Measurements from ENCODE around the gene KLC1. TPM values are rescaled to one million over a fixed set of nuclear protein-coding genes. Genes with fewer than 3 reads are reported as not detected.

The KLC1 gene
- total RNA-seq, 1 experiment from 2014 or later: 163 TPM

- TF ChIP-seq EZH2 (IDR thresholded peaks at IDR 0.05; ENCODE audit: borderline replicate concordance, low read depth, low read length, poor library complexity, severe bottlenecking): no peak
- TF ChIP-seq CTCF (conservative IDR thresholded peaks at IDR 0.05; ENCODE audit: low read depth, low read length): no peak
- CTCF ChIA-PET: no interaction called here
- Histone ChIP-seq H3K36me3 (ENCODE audit: insufficient read depth, low read length, poor library complexity, severe bottlenecking) (peaks cover 61% of the 10 kb centered on the region), H3K27me3 (replicated peaks; ENCODE audit: insufficient read depth, low read depth, low read length, poor library complexity) (no peaks in the 10 kb centered on the region), H3K4me3 (ENCODE audit: low read depth, low read length, poor library complexity, severe bottlenecking) (no peak overlapping the region), H3K27ac (ENCODE audit: low read depth, low read length, poor library complexity, severe bottlenecking) (no peak overlapping the region), H3K9me3 (ENCODE audit: low read depth, low read length, poor library complexity, severe bottlenecking) (no peaks in the 10 kb centered on the region), H3K4me1 (ENCODE audit: insufficient read depth, low read length, poor library complexity, severe bottlenecking) (peaks cover 26% of the 10 kb centered on the region)
- DNase-seq (ENCODE audit: low spot score): no peak
- intact Hi-C loops (cut with micrococcal nuclease; ENCODE audit: unreplicated experiment): no loop called here
- POLR2A ChIA-PET (ENCODE audit: low non-redundant PET): no interaction called here
- no TSS peak for BruUV-seq (replicated peaks)
These were observed 80.8 kb downstream of the KLC1 start for GRCh38 chr14:103709814-103710213.

GRCh38 chr14:103710771-103711377 is 81.9 kb downstream of the KLC1 start:
- Histone ChIP-seq H3K4me3 (ENCODE audit: low read depth, low read length, poor library complexity, severe bottlenecking) (no peak overlapping the region), H3K27me3 (replicated peaks; ENCODE audit: insufficient read depth, low read depth, low read length, poor library complexity) (no peaks in the 10 kb centered on the region), H3K27ac (ENCODE audit: low read depth, low read length, poor library complexity, severe bottlenecking) (peak overlapping the region; percentile 67), H3K4me1 (ENCODE audit: insufficient read depth, low read length, poor library complexity, severe bottlenecking) (peaks cover 20% of the 10 kb centered on the region), H3K9me3 (ENCODE audit: low read depth, low read length, poor library complexity, severe bottlenecking) (no peaks in the 10 kb centered on the region), H3K36me3 (ENCODE audit: insufficient read depth, low read length, poor library complexity, severe bottlenecking) (peaks cover 51% of the 10 kb centered on the region)
- POLR2A ChIA-PET (ENCODE audit: low non-redundant PET): no interaction called here
- intact Hi-C loops (cut with micrococcal nuclease; ENCODE audit: unreplicated experiment): no loop called here
- CTCF ChIA-PET: interaction anchor here (0.7 kb wide), 1 partner anchor 97 kb away, joined by 5 read pairs; no protein-coding TSS in a partner anchor
- TF ChIP-seq CTCF (conservative IDR thresholded peaks at IDR 0.05; ENCODE audit: low read depth, low read length) (no peak), EZH2 (IDR thresholded peaks at IDR 0.05; ENCODE audit: borderline replicate concordance, low read depth, low read length, poor library complexity, severe bottlenecking) (no peak)
- DNase-seq (ENCODE audit: low spot score): no peak
- no TSS peak for BruUV-seq (replicated peaks)

- ChIA-PET CTCF (no interaction called here), POLR2A (ENCODE audit: low non-redundant PET) (no interaction called here)
- H3K9me3 ChIP-seq (ENCODE audit: low read depth, low read length, poor library complexity, severe bottlenecking): no peaks in the 10 kb centered on the region
- intact Hi-C loops (cut with micrococcal nuclease; ENCODE audit: unreplicated experiment): no loop called here
- H3K4me1 ChIP-seq (ENCODE audit: insufficient read depth, low read length, poor library complexity, severe bottlenecking): peaks cover 24% of the 10 kb centered on the region
- DNase-seq (ENCODE audit: low spot score): peak; percentile 58
- TF ChIP-seq EZH2 (IDR thresholded peaks at IDR 0.05; ENCODE audit: borderline replicate concordance, low read depth, low read length, poor library complexity, severe bottlenecking) (no peak), CTCF (conservative IDR thresholded peaks at IDR 0.05; ENCODE audit: low read depth, low read length) (no peak)
- no TSS peak for BruUV-seq (replicated peaks)
- H3K27ac ChIP-seq (ENCODE audit: low read depth, low read length, poor library complexity, severe bottlenecking): peak overlapping the region; percentile 67
- H3K4me3 ChIP-seq (ENCODE audit: low read depth, low read length, poor library complexity, severe bottlenecking): no peak overlapping the region
- H3K27me3 ChIP-seq (replicated peaks; ENCODE audit: insufficient read depth, low read depth, low read length, poor library complexity): no peaks in the 10 kb centered on the region
- peaks cover 42% of the 10 kb centered on the region for H3K36me3 ChIP-seq (ENCODE audit: insufficient read depth, low read length, poor library complexity, severe bottlenecking)
These were observed 82.8 kb downstream of the KLC1 start for GRCh38 chr14:103711516-103712431.
